Ovary (tissue), 3 donors: ENCODE data around the gene RAB11FIP2.

Experiments
- CTCF ChIP-seq, 3 donors: fragments of 450-650 bp in 2 of 3; fragments of 200-600 bp in 1 of 3; IDR thresholded peaks; one replicate each; pipeline versions ENCODE4 v1.5.1 to v1.8.0; 2016 to 2022; ENCODE audit warnings: antibody characterized with exemption in 3 of 3, mild to moderate bottlenecking in 1 of 3
- POLR2A ChIP-seq: fragments of 450-650 bp; IDR thresholded peaks from one replicate; pipeline ENCODE4 v1.6.1; 2017; ENCODE audit warnings: antibody characterized with exemption, mild to moderate bottlenecking, moderate library complexity
- donor health status: DM: no; HTN: no; CAD: no.

DNA sequence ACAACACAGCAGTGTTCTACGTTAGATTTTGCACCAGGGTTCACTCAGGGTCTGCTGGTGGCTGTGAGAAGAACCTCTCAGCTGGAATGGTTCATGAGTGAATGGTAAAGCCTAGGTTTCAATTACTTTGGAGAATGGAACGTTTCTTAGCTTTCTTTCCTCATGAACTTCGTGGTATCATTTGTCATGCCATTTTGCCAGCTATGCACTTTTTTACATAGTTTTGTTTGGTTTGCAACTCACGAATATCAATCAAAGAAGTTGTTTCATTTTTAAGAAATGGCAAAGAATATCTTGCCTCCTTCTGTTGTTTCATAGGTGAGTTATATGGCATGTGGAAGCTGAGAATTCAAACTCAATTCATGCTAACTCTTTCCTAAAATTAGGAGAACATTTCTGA is 34.1 kb upstream of the RAB11FIP2 start:
- no peak for TF ChIP-seq CTCF (IDR thresholded peaks at IDR 0.05)
- no peak for TF ChIP-seq POLR2A
